Breast epithelium (tissue), 4 donors: ENCODE measurements around the gene ABHD16B. TPM values are rescaled to one million over a fixed set of nuclear protein-coding genes. Genes with fewer than 3 reads are reported as not detected.

Source experiments
- DNase-seq, 2 donors: peaks; one replicate each; pipeline ENCODE4 v3.0.0-alpha.2; 2019; ENCODE audit warnings: low spot score in 2 of 2
- H3K27ac ChIP-seq, 2 donors: fragments of 200-600 bp; sonication (generic) in 1 of 2; one replicate each; pipeline ENCODE4 v1.5.1; 2016 to 2019; ENCODE audit warnings: mild to moderate bottlenecking in 1 of 2
- H3K27me3 ChIP-seq, 2 donors: fragments of 200-600 bp; sonication (generic) in 1 of 2; one replicate each; pipeline versions ENCODE4 v1.5.1 to v1.6.0; 2017 to 2019; ENCODE audit warnings: control low read depth in 1 of 2, mild to moderate bottlenecking in 1 of 2
- H3K36me3 ChIP-seq: fragments of 200-600 bp; one replicate; pipeline ENCODE4 v1.5.1; 2019
- H3K4me1 ChIP-seq, 2 donors: fragments of 200-600 bp; sonication (generic); one replicate each; pipeline ENCODE4 v1.5.1; 2016 to 2019; ENCODE audit warnings: control low read depth in 1 of 2
- H3K4me3 ChIP-seq, 3 donors: fragments of 200-600 bp; sonication (generic); 1 replicate in 2 of 3; 2 replicates in 1 of 3; pipeline ENCODE4 v1.5.1; 2016 to 2019; ENCODE audit warnings: mild to moderate bottlenecking in 3 of 3, moderate library complexity in 2 of 3
- H3K9me3 ChIP-seq, 2 donors: fragments of 200-600 bp; sonication (generic) in 1 of 2; one replicate each; pipeline ENCODE4 v1.5.1; 2016 to 2019; ENCODE audit warnings: control low read depth in 1 of 2
- CTCF ChIP-seq, 3 donors: fragments of 450-650 bp; IDR thresholded peaks; one replicate each; pipeline ENCODE4 v1.5.1; 2016 to 2017; ENCODE audit warnings: antibody characterized with exemption in 3 of 3, mild to moderate bottlenecking in 3 of 3, moderate library complexity in 3 of 3
- POLR2A ChIP-seq: fragments of 450-650 bp; IDR thresholded peaks from one replicate; pipeline ENCODE4 v1.6.1; 2016; ENCODE audit warnings: antibody characterized with exemption, mild to moderate bottlenecking, moderate library complexity
- POLR2AphosphoS5 ChIP-seq, 3 donors: sonication (generic); formaldehyde crosslinking; IDR thresholded peaks; one replicate each; pipeline ENCODE4 v1.6.1; 2017; ENCODE audit warnings: antibody characterized with exemption in 3 of 3
- intact Hi-C: fragments of 100-400 bp; cut with DNase I; formaldehyde crosslinking; loops from one replicate; pipeline ENCODE4 v1.15.1; 2023; ENCODE audit warnings: low total_unique reads
- total RNA-seq, 3 donors: library from RNA; depleted of rRNA; stranded (reverse); fragments of >200 nt; gene quantifications; one replicate each; pipeline ENCODE4 v1.1.0, GENCODE V29; 2016

Gene ABHD16B
- total RNA-seq, 3 donors from 2014 or later = not detected

DNA sequence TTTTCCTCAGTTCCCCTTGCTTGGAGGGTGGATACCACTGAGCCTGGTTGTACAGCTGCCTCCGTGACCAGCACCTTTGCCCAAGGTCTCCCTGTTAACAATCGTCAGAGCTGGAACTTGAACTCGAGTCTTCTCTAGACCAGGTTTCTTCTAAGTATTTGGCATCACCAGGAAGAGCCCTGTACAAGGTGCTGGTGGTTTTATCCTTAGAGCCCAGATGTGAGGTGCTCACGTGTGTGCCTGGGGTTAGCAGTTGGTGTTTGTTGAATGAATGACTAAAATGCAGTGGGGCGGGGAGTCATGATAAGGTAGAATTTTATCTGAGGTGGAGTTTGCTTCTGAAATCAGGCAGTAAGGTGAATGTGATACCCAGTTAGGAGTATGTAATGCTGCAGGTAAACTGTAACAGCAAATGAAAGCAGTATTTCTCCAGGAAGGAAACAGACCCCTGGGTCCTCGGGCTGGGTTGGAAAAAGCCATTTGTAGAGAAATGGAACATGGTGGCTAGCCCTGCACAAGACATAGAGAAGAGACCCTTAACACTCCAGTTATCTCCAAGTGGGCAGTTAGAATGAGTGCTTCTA, 36.8 kb downstream of the ABHD16B start:
- no peaks in the 10 kb centered on the region for H3K9me3 ChIP-seq
- H3K36me3 ChIP-seq = no peaks in the 10 kb centered on the region
- TF ChIP-seq POLR2AphosphoS5 (IDR thresholded peaks at IDR 0.05) (no peak), POLR2A (no peak), CTCF (IDR thresholded peaks at IDR 0.05) (no peak)
- no peak overlapping the region for H3K27ac ChIP-seq
- no peak overlapping the region for H3K4me3 ChIP-seq
- no peaks in the 10 kb centered on the region for H3K27me3 ChIP-seq
- H3K4me1 ChIP-seq = peaks cover 3 to 10% of the 10 kb centered on the region in 2 donors
- DNase-seq = no peak
- intact Hi-C loops = loop anchor here (10.0 kb wide), 1 partner anchor 77 kb away; the partner anchor contains the start of gene SAMD10

GRCh38 chr20:63898882-63899558, 37.7 kb downstream of the ABHD16B start:
- intact Hi-C loops = loop anchor here (10.0 kb wide), 1 partner anchor 76 kb away; the partner anchor contains the start of gene SAMD10
- DNase-seq = no peak
- H3K4me3 ChIP-seq = no peak overlapping the region
- H3K4me1 ChIP-seq = peaks cover 3 to 10% of the 10 kb centered on the region in 2 donors
- no peaks in the 10 kb centered on the region for H3K27me3 ChIP-seq
- H3K27ac ChIP-seq = no peak overlapping the region
- H3K9me3 ChIP-seq = no peaks in the 10 kb centered on the region
- no peaks in the 10 kb centered on the region for H3K36me3 ChIP-seq
- TF ChIP-seq CTCF (IDR thresholded peaks at IDR 0.05) (no peak), POLR2A (no peak), POLR2AphosphoS5 (IDR thresholded peaks at IDR 0.05) (no peak)

DNA sequence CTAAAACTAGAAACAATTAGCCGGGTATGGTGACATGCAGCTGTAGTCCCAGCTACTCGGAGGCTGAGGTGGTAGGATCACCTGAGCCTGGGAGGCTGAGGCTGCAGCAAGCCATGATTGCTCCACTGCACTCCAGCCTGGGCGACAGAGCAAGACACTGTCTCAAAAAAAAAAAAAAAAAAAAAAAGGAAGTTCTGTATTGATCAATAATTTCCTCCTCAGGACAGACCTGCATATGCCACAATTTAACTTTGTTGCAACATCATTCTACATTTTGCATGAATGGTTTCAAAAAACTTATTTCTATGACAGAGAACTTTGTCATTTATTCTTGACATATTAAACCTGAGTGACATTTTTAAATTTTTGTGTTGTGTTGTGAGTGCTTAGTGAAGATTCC, 39.1 kb downstream of the ABHD16B start:
- Histone ChIP-seq H3K27ac (no peak overlapping the region), H3K27me3 (no peaks in the 10 kb centered on the region), H3K9me3 (no peaks in the 10 kb centered on the region), H3K36me3 (no peaks in the 10 kb centered on the region), H3K4me3 (no peak overlapping the region), H3K4me1 (peaks cover 3 to 6% of the 10 kb centered on the region in 2 donors)
- intact Hi-C loops = no loop called here
- no peak for DNase-seq
- TF ChIP-seq CTCF (IDR thresholded peaks at IDR 0.05) = no peak
- TF ChIP-seq POLR2A = no peak
- no peak for TF ChIP-seq POLR2AphosphoS5 (IDR thresholded peaks at IDR 0.05)

DNA sequence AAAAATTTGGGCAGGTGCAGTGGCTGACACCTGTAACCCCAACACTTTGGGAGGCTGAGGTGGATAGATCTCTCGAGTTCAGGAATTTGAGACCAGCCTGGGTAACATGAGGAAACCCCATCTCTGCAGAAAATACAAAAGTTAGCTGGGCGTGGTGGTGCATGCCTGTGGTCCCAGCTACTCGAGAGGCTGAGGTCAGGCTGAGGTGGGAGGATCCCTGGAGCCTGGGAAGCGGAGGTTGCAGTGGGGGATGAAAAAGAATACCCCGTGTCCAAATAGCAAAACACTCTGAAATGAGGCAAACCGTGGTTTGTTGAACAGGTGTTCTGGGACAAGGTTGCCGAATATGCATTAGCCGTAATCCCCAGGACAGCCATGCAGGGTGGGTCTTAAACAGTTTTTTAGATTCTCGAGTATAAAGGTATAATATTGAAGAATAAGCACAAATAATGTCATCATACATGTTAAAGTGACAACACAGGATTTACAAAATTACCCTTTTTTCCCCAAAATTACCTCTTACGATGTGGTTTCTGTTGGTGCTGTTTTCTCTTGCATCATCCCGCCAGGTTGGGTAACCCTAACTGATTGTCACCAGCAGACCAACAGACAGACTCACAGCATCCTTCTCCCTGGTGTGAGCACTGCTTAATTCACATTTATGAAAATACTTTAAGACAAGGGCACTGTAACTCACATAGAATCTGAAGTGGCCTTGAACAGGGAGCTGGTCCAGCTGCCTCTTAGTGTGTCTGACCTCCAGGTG, 42.7 kb downstream of the ABHD16B start:
- Histone ChIP-seq H3K9me3 (no peaks in the 10 kb centered on the region), H3K27me3 (no peaks in the 10 kb centered on the region), H3K4me3 (no peak overlapping the region), H3K36me3 (no peaks in the 10 kb centered on the region), H3K4me1 (no peaks in the 10 kb centered on the region), H3K27ac (no peak overlapping the region)
- no peak for DNase-seq
- TF ChIP-seq POLR2A (no peak), POLR2AphosphoS5 (IDR thresholded peaks at IDR 0.05) (no peak), CTCF (IDR thresholded peaks at IDR 0.05) (no peak)
- intact Hi-C loops = no loop called here
